OCI-M2 (cell line): ENCODE data around the gene ZNF438.
"Not testable (repeated sequence)": the region's sequence is repeated elsewhere in the genome, so short reads cannot be mapped to it uniquely, and the experiment has no call there.

Source experiments
- DNase-seq: peaks from one replicate; lab custom pipeline; 2025; ENCODE audit not compliant: unreplicated experiment; lab: John Stamatoyannopoulos, UW

The ZNF438 gene

GRCh38 chr10:31055573-31056251, 24.0 kb upstream of the ZNF438 start:
- DNase-seq = no peak

- DNase-seq = no peak
Observed at GRCh38 chr10:31051703-31052102, 20.0 kb upstream of the ZNF438 start.

GRCh38 chr10:31042670-31043069, 11.0 kb upstream of the ZNF438 start:
- no peak for DNase-seq

GRCh38 chr10:31041011-31041410, 9.3 kb upstream of the ZNF438 start:
- DNase-seq = no peak

GRCh38 chr10:31039006-31039405, 7.3 kb upstream of the ZNF438 start:
- not testable (repeated sequence) for DNase-seq

- DNase-seq = no peak
Observed at GRCh38 chr10:31037749-31038148, 6.1 kb upstream of the ZNF438 start.

GRCh38 chr10:31036209-31036608, 4.5 kb upstream of the ZNF438 start:
- no peak for DNase-seq

GRCh38 chr10:31035266-31035798, 3.7 kb upstream of the ZNF438 start:
- DNase-seq = no peak

- DNase-seq = no peak
Observed at GRCh38 chr10:31034098-31034909, 2.6 kb upstream of the ZNF438 start.

- no peak for DNase-seq
Observed at GRCh38 chr10:31033147-31033546, 1.5 kb upstream of the ZNF438 start.

GRCh38 chr10:31032258-31033132, 830 bp upstream of the ZNF438 start:
- peak; percentile 55 for DNase-seq

GRCh38 chr10:31031205-31031557, 484 bp downstream of the ZNF438 start:
- DNase-seq = no peak

GRCh38 chr10:31030800-31031199, 865 bp downstream of the ZNF438 start:
- no peak for DNase-seq

GRCh38 chr10:31030260-31030659, 1.4 kb downstream of the ZNF438 start:
- no peak for DNase-seq

- no peak for DNase-seq
Observed at GRCh38 chr10:31028081-31028480, 3.6 kb downstream of the ZNF438 start.

GRCh38 chr10:31026279-31026678, 5.4 kb downstream of the ZNF438 start:
- not testable (repeated sequence) for DNase-seq

- no peak for DNase-seq
Observed at GRCh38 chr10:31025142-31025541, 6.5 kb downstream of the ZNF438 start.

- no peak for DNase-seq
Observed at GRCh38 chr10:31023558-31023957, 8.1 kb downstream of the ZNF438 start.

- no peak for DNase-seq
Observed at GRCh38 chr10:31020209-31020608, 11.5 kb downstream of the ZNF438 start.

GRCh38 chr10:31018962-31019361, 12.7 kb downstream of the ZNF438 start:
- DNase-seq = no peak

GRCh38 chr10:31018356-31018750, 13.3 kb downstream of the ZNF438 start:
- DNase-seq = no peak
